Measurements from ENCODE around the gene NDRG3.

The NDRG3 gene

GRCh38 chr20:36604952-36605398 is 140.9 kb downstream of the NDRG3 start:
- peak; percentile 45 for DNase-seq

Data from suppressor macrophage treated with lipopolysaccharide for 4 hours (primary cell).